Measurements from ENCODE around the gene ACAA1. TPM values are rescaled to one million over a fixed set of nuclear protein-coding genes. Genes with fewer than 3 reads are reported as not detected.

The ACAA1 gene
- total RNA-seq, 1 experiment from 2014 or later: 16.3 TPM

- Histone ChIP-seq H3K27ac (no peak overlapping the region), H3K9me3 (replicated peaks) (no peaks in the 10 kb centered on the region; the same call in 1 of the 2 replicates), H3K36me3 (no peaks in the 10 kb centered on the region), H3K4me1 (replicated peaks) (no peaks in the 10 kb centered on the region), H3K4me3 (no peak overlapping the region), H3K27me3 (replicated peaks) (no peaks in the 10 kb centered on the region)
- no peak for DNase-seq (ENCODE audit: low read depth in 1 of 2, low spot score in 2 of 2)
Measured at GRCh38 chr3:38107911-38108648, 28.8 kb downstream of the ACAA1 start.

- no peak overlapping the region for H3K27ac ChIP-seq
- no peak overlapping the region for H3K4me3 ChIP-seq
- no peaks in the 10 kb centered on the region for H3K36me3 ChIP-seq
- H3K9me3 ChIP-seq (replicated peaks): no peaks in the 10 kb centered on the region; the same call in 1 of the 2 replicates
- DNase-seq (ENCODE audit: low read depth in 1 of 2, low spot score in 2 of 2): no peak
- H3K4me1 ChIP-seq (replicated peaks): no peaks in the 10 kb centered on the region
- peaks cover 3% of the 10 kb centered on the region; the same call in 1 of the 2 replicates for H3K27me3 ChIP-seq (replicated peaks)
Measured at GRCh38 chr3:38105525-38105924, 31.4 kb downstream of the ACAA1 start.

GRCh38 chr3:38102444-38102814 lies 34.5 kb downstream of the ACAA1 start:
- Histone ChIP-seq H3K4me1 (replicated peaks) (no peaks in the 10 kb centered on the region), H3K27me3 (replicated peaks) (peaks cover 3% of the 10 kb centered on the region; the same call in 1 of the 2 replicates), H3K4me3 (no peak overlapping the region), H3K9me3 (replicated peaks) (no peaks in the 10 kb centered on the region; the same call in 1 of the 2 replicates), H3K27ac (no peak overlapping the region), H3K36me3 (no peaks in the 10 kb centered on the region)
- no peak for DNase-seq (ENCODE audit: low read depth in 1 of 2, low spot score in 2 of 2)

- no peaks in the 10 kb centered on the region for H3K4me1 ChIP-seq (replicated peaks)
- no peaks in the 10 kb centered on the region for H3K36me3 ChIP-seq
- H3K9me3 ChIP-seq (replicated peaks): no peaks in the 10 kb centered on the region; the same call in 1 of the 2 replicates
- no peak for DNase-seq (ENCODE audit: low read depth in 1 of 2, low spot score in 2 of 2)
- H3K27me3 ChIP-seq (replicated peaks): peaks cover 3% of the 10 kb centered on the region; the same call in 1 of the 2 replicates
- H3K4me3 ChIP-seq: no peak overlapping the region
- H3K27ac ChIP-seq: no peak overlapping the region
Measured at GRCh38 chr3:38101811-38102443, 35.0 kb downstream of the ACAA1 start.

GRCh38 chr3:38100498-38100897 lies 36.4 kb downstream of the ACAA1 start:
- Histone ChIP-seq H3K27ac (no peak overlapping the region), H3K36me3 (no peaks in the 10 kb centered on the region), H3K4me3 (no peak overlapping the region), H3K4me1 (replicated peaks) (no peaks in the 10 kb centered on the region), H3K9me3 (replicated peaks) (no peaks in the 10 kb centered on the region), H3K27me3 (replicated peaks) (peaks cover 3% of the 10 kb centered on the region; the same call in 1 of the 2 replicates)
- DNase-seq (ENCODE audit: low read depth in 1 of 2, low spot score in 2 of 2): no peak

GRCh38 chr3:38099518-38099917 lies 37.4 kb downstream of the ACAA1 start:
- H3K36me3 ChIP-seq: no peaks in the 10 kb centered on the region
- H3K27me3 ChIP-seq (replicated peaks): peaks cover 3% of the 10 kb centered on the region; the same call in 1 of the 2 replicates
- H3K4me1 ChIP-seq (replicated peaks): no peaks in the 10 kb centered on the region
- no peaks in the 10 kb centered on the region for H3K9me3 ChIP-seq (replicated peaks)
- no peak overlapping the region for H3K27ac ChIP-seq
- H3K4me3 ChIP-seq: no peak overlapping the region
- DNase-seq (ENCODE audit: low read depth in 1 of 2, low spot score in 2 of 2): no peak

- Histone ChIP-seq H3K4me3 (no peak overlapping the region), H3K27ac (no peak overlapping the region), H3K36me3 (no peaks in the 10 kb centered on the region), H3K9me3 (replicated peaks) (no peaks in the 10 kb centered on the region), H3K4me1 (replicated peaks) (no peaks in the 10 kb centered on the region), H3K27me3 (replicated peaks) (peaks cover 3% of the 10 kb centered on the region; the same call in 1 of the 2 replicates)
- DNase-seq (ENCODE audit: low read depth in 1 of 2, low spot score in 2 of 2): no peak
Measured at GRCh38 chr3:38098376-38098723, 38.6 kb downstream of the ACAA1 start.

- DNase-seq (ENCODE audit: low read depth in 1 of 2, low spot score in 2 of 2): no peak
- Histone ChIP-seq H3K36me3 (no peaks in the 10 kb centered on the region), H3K27me3 (replicated peaks) (peaks cover 3% of the 10 kb centered on the region; the same call in 1 of the 2 replicates)
Measured at GRCh38 chr3:38097446-38098375, 39.2 kb downstream of the ACAA1 start.

GRCh38 chr3:38095669-38096483 lies 41.1 kb downstream of the ACAA1 start:
- no peak for DNase-seq (ENCODE audit: low read depth in 1 of 2, low spot score in 2 of 2)
- no peaks in the 10 kb centered on the region for H3K36me3 ChIP-seq
- H3K27ac ChIP-seq: no peak overlapping the region
- H3K27me3 ChIP-seq (replicated peaks): peaks cover 3% of the 10 kb centered on the region
- H3K9me3 ChIP-seq (replicated peaks): no peaks in the 10 kb centered on the region
- no peaks in the 10 kb centered on the region for H3K4me1 ChIP-seq (replicated peaks)
- H3K4me3 ChIP-seq: no peak overlapping the region

More at GRCh38 chr3:38097446-38098375, 39.2 kb downstream of the ACAA1 start:
- H3K4me1 ChIP-seq (replicated peaks): no peaks in the 10 kb centered on the region
- H3K4me3 ChIP-seq: no peak overlapping the region
- H3K9me3 ChIP-seq (replicated peaks): no peaks in the 10 kb centered on the region
- H3K27ac ChIP-seq: no peak overlapping the region

- no peaks in the 10 kb centered on the region for H3K9me3 ChIP-seq (replicated peaks)
- H3K4me1 ChIP-seq (replicated peaks): no peaks in the 10 kb centered on the region
- no peak for DNase-seq (ENCODE audit: low read depth in 1 of 2, low spot score in 2 of 2)
- no peak overlapping the region for H3K4me3 ChIP-seq
- H3K36me3 ChIP-seq: no peaks in the 10 kb centered on the region
- H3K27me3 ChIP-seq (replicated peaks): no peaks in the 10 kb centered on the region; the same call in 1 of the 2 replicates
- H3K27ac ChIP-seq: no peak overlapping the region
Measured at GRCh38 chr3:38094999-38095398, 41.9 kb downstream of the ACAA1 start.

- DNase-seq (ENCODE audit: low read depth in 1 of 2, low spot score in 2 of 2): no peak
- Histone ChIP-seq H3K27ac (no peak overlapping the region), H3K27me3 (replicated peaks) (no peaks in the 10 kb centered on the region; the same call in 1 of the 2 replicates), H3K9me3 (replicated peaks) (no peaks in the 10 kb centered on the region), H3K36me3 (no peaks in the 10 kb centered on the region), H3K4me3 (no peak overlapping the region), H3K4me1 (replicated peaks) (no peaks in the 10 kb centered on the region)
Measured at GRCh38 chr3:38090453-38090852, 46.5 kb downstream of the ACAA1 start.

GRCh38 chr3:38089163-38089562 lies 47.8 kb downstream of the ACAA1 start:
- no peak overlapping the region for H3K27ac ChIP-seq
- H3K9me3 ChIP-seq (replicated peaks): no peaks in the 10 kb centered on the region
- H3K4me3 ChIP-seq: no peak overlapping the region

More at GRCh38 chr3:38089163-38089562, 47.8 kb downstream of the ACAA1 start:
- DNase-seq (ENCODE audit: low read depth in 1 of 2, low spot score in 2 of 2): no peak
- Histone ChIP-seq H3K36me3 (no peaks in the 10 kb centered on the region), H3K4me1 (replicated peaks) (no peaks in the 10 kb centered on the region), H3K27me3 (replicated peaks) (no peaks in the 10 kb centered on the region; the same call in 1 of the 2 replicates)

Data from SJSA1 (cell line).